Heart left ventricle (tissue), 16 donors: ENCODE data around the gene SCN1B. TPM values are rescaled to one million over a fixed set of nuclear protein-coding genes. Genes with fewer than 3 reads are reported as not detected.
"Not testable (repeated sequence)": the region's sequence is repeated elsewhere in the genome, so short reads cannot be mapped to it uniquely, and the experiment has no call there.

Experiments used
- ATAC-seq, 4 donors: fragments of 200-7000 bp; cut with Tn5 transposase; one replicate each; pipeline ENCODE4 v1.9.1; 2020 to 2022; ENCODE audit warnings: moderate library complexity in 4 of 4, mild to moderate bottlenecking in 3 of 4, moderate number of reproducible peaks in 1 of 4
- DNase-seq, 5 donors: peaks; one replicate each; pipeline ENCODE4 v3.0.0-alpha.2; 2020
- H3K27ac ChIP-seq, 12 donors: fragments of 200-600 bp; sonication (generic) in 4 of 12; one replicate each; pipeline versions ENCODE4 v1.5.0 to v1.8.0; 2016 to 2022; ENCODE audit warnings: mild to moderate bottlenecking in 2 of 12
- H3K27me3 ChIP-seq, 9 donors: fragments of 200-600 bp; sonication (generic) in 2 of 9; one replicate each; pipeline versions ENCODE4 v1.5.1 to v1.8.0; 2016 to 2022; ENCODE audit warnings: mild to moderate bottlenecking in 3 of 9
- H3K36me3 ChIP-seq, 9 donors: fragments of 200-600 bp; sonication (generic) in 2 of 9; one replicate each; pipeline versions ENCODE4 v1.5.0 to v1.8.0; 2018 to 2022; ENCODE audit warnings: mild to moderate bottlenecking in 2 of 9
- H3K4me1 ChIP-seq, 12 donors: fragments of 200-600 bp; sonication (generic) in 4 of 12; one replicate each; pipeline versions ENCODE4 v1.5.0 to v1.8.0; 2016 to 2022; ENCODE audit warnings: mild to moderate bottlenecking in 3 of 12
- H3K4me3 ChIP-seq, 12 donors: fragments of 200-600 bp; sonication (generic) in 4 of 12; one replicate each; pipeline versions ENCODE4 v1.5.0 to v1.8.0; 2017 to 2022; ENCODE audit warnings: mild to moderate bottlenecking in 9 of 12, moderate library complexity in 4 of 12
- H3K9me3 ChIP-seq, 12 donors: fragments of 200-600 bp; sonication (generic) in 4 of 12; one replicate each; pipeline versions ENCODE4 v1.5.0 to v1.8.0; 2016 to 2022; ENCODE audit warnings: mild to moderate bottlenecking in 1 of 12
- POLR2A ChIP-seq, 2 donors: fragments of 450-650 bp; IDR thresholded peaks; one replicate each; pipeline ENCODE4 v1.6.1; 2017; ENCODE audit warnings: antibody characterized with exemption in 2 of 2, mild to moderate bottlenecking in 2 of 2, moderate library complexity in 2 of 2
- WGBS, 4 donors: extraction: QIAGEN DNeasy Blood & Tissue Kit in 2 of 4; methylation state at CpG; one replicate each; pipeline versions ENCODE4 v1.1.5 to v1.1.7; 2013 to 2018; 5-methylcytosine and 5-hydroxymethylcytosine counted together
- intact Hi-C, 10 donors: fragments of 100-400 bp; cut with DNase I; formaldehyde crosslinking; loops; one replicate each; pipeline versions ENCODE4 v1.11.1 to v1.14.2; 2022
- polyA plus RNA-seq, 2 donors: library from polyadenylated mRNA; stranded (reverse); fragments of 200-250 nt; gene quantifications; one replicate each; pipeline ENCODE4 v1.2.3, GENCODE V29; 2013
- total RNA-seq, 9 donors: library from RNA; depleted of rRNA in 2 of 9; stranded (reverse); fragments of >200 nt in 2 of 9; fragmentation: NEBNext Ultra II Directional in 3 of 9; extraction: Animal tissue kit (Norgen Biotek cat#: 25700) in 3 of 9; gene quantifications; one replicate each; pipeline versions ENCODE4 v1.1.0 to v1.2.4, GENCODE V29; 2016 to 2023
- TF ChIP-seq, protein P1 (sequence below), 12 donors: fragments of 200-600 bp; sonication (generic) in 4 of 12; IDR thresholded peaks; one replicate each; pipeline versions ENCODE4 v1.5.0 to v1.8.0; 2018 to 2022; ENCODE audit warnings: antibody characterized with exemption in 12 of 12, mild to moderate bottlenecking in 5 of 12
- donor health status: ischemic (EF 13 %, LVEDD 7.1; RV severe dilation, severe dysfunction).
- donor health status: healthy with polysubstance abuse.
- donor health status: DM: no; HTN: yes; CAD: no.
- donor health status: DM: no; HTN: no; CAD: no.
- donor health status: ischemic (EF 25% LVEDD 6.9; RV normal size, moderate dysfunction).
- donor health status: ischemic (EF 25% LVEDD 5.7; RV mildly dilated, moderate dysfunction).
- donor health status: healthy.
- donor health status: DM: yes; HTN: yes; CAD: no.
- donor health status: ischemic (EF 35%, LVEDD 5.7; RV mildly dilated, moderate dysfunction).
- donor health status: nonischemic (EF 11% LVEDD 7.7; RV severe dilation, severe dysfunction).
- donor health status: DM: yes; HTN: yes; CAD: no.
- donor health status: PGD.
- donor health status: ischemic (EF 29% LVEDD 5.4; RV normal size, mild dysfunction).
- donor health status: nonischemic (EF 23%, LVEDD 6.1; RV moderate dilation, normal function).

Gene SCN1B
- total and polyA plus RNA-seq, 11 donors: 19.7 to 68.3 (median 32.4) TPM

DNA sequence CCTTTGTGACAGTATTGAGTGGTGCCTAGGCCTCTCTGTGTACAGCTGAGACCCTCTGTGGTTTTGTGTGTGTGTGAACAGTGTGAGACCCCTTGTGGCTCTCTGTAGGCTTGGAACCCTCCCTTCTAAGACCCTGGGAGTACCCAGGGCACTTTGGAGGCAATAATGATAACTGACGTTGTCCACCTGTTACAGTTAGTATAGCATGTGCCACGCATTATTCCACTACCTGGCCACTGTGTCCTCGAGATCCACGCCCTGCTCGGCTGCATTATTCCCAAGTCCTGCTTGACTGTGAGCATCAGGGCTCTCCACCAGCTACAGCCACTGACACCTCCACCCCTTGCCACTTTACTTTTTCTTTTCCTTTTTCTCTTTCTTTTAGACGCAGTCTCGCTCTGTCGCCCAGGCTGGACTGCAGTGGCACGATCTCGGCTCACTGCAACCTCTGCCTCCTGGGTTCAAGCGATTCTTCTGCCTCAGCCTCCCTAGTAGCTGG, 28.2 kb upstream of the SCN1B start:
- Histone ChIP-seq H3K4me1 (peaks cover 0 to 82% (median 46%) of the 10 kb centered on the region in 12 donors), H3K9me3 (no peaks in the 10 kb centered on the region), H3K4me3 (peak overlapping the region in 4 of 12 donors; percentile 90 to 99 (median 94)), H3K27ac (peak overlapping the region in 3 of 12 donors; percentile 13 to 97 (median 96)), H3K36me3 (peaks cover 0 to 22% (median 10%) of the 10 kb centered on the region in 9 donors), H3K27me3 (no peaks in the 10 kb centered on the region)
- intact Hi-C loops: no loop called here
- DNase-seq (no peak), ATAC-seq (no peak)
- TF ChIP-seq, protein P1, sequence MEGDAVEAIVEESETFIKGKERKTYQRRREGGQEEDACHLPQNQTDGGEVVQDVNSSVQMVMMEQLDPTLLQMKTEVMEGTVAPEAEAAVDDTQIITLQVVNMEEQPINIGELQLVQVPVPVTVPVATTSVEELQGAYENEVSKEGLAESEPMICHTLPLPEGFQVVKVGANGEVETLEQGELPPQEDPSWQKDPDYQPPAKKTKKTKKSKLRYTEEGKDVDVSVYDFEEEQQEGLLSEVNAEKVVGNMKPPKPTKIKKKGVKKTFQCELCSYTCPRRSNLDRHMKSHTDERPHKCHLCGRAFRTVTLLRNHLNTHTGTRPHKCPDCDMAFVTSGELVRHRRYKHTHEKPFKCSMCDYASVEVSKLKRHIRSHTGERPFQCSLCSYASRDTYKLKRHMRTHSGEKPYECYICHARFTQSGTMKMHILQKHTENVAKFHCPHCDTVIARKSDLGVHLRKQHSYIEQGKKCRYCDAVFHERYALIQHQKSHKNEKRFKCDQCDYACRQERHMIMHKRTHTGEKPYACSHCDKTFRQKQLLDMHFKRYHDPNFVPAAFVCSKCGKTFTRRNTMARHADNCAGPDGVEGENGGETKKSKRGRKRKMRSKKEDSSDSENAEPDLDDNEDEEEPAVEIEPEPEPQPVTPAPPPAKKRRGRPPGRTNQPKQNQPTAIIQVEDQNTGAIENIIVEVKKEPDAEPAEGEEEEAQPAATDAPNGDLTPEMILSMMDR (IDR thresholded peaks at IDR 0.05): no peak
- no peak for TF ChIP-seq POLR2A (IDR thresholded peaks at IDR 0.05)
- 89 to 91% (median 90%) methylated on average over 11 of the region's 11 CpGs for WGBS, 4 donors

DNA sequence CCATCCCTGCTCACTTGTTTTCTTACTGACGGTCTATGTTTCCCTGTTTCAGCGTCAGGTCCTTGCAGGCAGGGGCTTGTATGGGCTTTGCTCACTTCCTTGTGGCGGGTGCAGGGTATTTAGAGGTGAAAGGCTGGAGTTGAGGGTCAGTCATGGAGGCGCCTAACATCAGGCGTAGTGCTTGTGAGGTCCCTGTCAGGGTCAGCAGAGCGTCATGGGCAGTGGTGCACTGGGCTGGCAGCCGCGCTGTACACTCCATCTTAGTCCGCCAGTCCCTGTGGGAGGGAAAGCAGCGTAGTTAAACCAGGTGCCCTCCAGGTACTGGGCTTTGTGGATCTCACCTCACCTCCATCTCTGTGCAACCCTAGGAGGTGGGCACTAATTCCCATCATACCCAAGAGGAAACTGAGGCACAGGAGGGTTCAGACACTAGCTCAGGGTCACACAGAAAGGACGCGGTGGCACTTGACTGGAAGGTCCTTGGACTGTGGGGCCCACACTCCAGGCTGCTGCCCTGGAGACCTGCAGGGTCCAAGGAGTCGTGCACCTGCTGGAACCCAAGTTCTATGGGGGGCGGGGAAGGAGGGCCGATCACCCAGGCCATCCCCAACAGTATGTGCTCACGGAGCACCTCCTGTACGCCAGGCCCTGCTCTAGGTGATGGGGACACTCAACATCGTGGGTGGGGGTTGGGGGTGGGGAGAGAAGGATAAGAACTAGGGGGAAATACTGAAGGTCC, 25.6 kb upstream of the SCN1B start:
- Histone ChIP-seq H3K4me3 (no peak overlapping the region), H3K27ac (peak overlapping the region in 2 of 12 donors; percentile 5 to 28), H3K9me3 (no peaks in the 10 kb centered on the region), H3K27me3 (no peaks in the 10 kb centered on the region), H3K4me1 (peaks cover 0 to 73% (median 46%) of the 10 kb centered on the region in 12 donors), H3K36me3 (peaks cover 0 to 30% (median 18%) of the 10 kb centered on the region in 9 donors)
- DNase-seq (peak in 1 of 5 donors; percentile 22), ATAC-seq (no peak)
- intact Hi-C loops: no loop called here
- WGBS, 4 donors: 87 to 96% (median 92%) methylated on average over 18 of the region's 18 CpGs
- TF ChIP-seq POLR2A (IDR thresholded peaks at IDR 0.05): no peak
- TF ChIP-seq, protein P1 (IDR thresholded peaks at IDR 0.05): no peak

DNA sequence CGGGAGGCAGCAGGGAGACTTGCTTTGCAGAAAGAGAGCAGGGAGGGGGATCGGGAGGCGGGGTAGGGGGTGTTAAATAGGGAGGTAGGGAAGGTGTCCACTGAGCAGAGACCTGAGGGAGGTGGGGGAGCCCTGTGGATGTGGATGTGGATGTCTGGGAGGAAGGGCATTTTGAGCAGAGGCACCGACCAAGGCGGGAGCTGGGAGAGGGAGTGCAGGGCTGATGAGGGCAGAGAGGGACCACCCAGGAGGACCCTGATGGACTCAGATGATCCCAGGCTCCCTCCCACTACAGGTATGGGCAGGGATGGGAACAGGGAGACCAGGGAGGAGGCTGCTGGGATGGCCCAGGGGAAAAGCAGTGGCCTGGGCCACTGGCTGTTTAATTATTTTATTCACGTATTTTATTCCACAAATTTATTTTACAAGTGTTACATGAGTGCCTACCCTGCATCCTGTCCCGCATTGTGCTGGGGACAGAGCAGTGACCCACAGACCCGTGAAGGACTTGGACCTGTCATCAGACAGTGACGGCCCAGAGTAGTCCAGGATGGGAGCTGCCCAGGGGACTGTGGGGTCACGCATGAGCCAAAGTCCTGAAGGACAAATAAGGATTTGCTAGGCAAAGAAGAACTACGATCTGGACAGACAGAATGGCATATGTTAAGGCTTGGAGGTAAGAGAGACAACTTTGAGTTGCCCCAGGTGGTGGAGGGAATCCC, 24.9 kb upstream of the SCN1B start:
- WGBS, 4 donors: 72 to 76% (median 76%) methylated on average over 11 of the region's 11 CpGs
- peak in 1 of 5 donors; percentile 14 for DNase-seq
- H3K36me3 ChIP-seq: peaks cover 0 to 38% (median 25%) of the 10 kb centered on the region in 9 donors
- no peak overlapping the region for H3K4me3 ChIP-seq
- intact Hi-C loops: no loop called here
- TF ChIP-seq, protein P1 (IDR thresholded peaks at IDR 0.05): no peak
- TF ChIP-seq POLR2A (IDR thresholded peaks at IDR 0.05): no peak
- peak overlapping the region in 4 of 12 donors; percentile 22 to 49 (median 32) for H3K27ac ChIP-seq
- ATAC-seq: no peak
- peaks cover 0 to 73% (median 44%) of the 10 kb centered on the region in 12 donors for H3K4me1 ChIP-seq
- no peaks in the 10 kb centered on the region for H3K9me3 ChIP-seq
- H3K27me3 ChIP-seq: no peaks in the 10 kb centered on the region

DNA sequence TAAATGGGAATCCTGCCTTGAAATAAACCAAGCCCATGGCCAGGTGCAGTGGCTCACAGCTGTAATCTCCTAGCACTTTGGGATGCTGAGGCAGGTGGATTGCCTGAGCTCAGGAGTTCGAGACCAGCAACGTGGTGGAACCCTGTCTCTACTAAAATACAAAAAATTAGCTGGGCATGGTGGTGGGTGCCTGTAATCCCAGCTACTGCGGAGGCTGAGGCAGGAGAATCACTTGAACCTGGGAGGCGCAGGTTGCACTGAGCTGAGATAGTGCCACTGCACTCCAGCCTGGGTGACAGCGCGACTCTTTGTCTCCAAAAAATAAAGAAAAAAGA, 24.3 kb upstream of the SCN1B start:
- 94 to 98% (median 95%) methylated on average over 6 of the region's 6 CpGs for WGBS, 4 donors
- ATAC-seq, DNase-seq, intact Hi-C loops, H3K27me3 ChIP-seq, H3K9me3 ChIP-seq, H3K4me3 ChIP-seq: not testable (repeated sequence)
- peaks cover 0 to 43% (median 31%) of the 10 kb centered on the region in 9 donors for H3K36me3 ChIP-seq
- peaks cover 0 to 71% (median 43%) of the 10 kb centered on the region in 12 donors for H3K4me1 ChIP-seq
- H3K27ac ChIP-seq: peak overlapping the region in 6 of 12 donors; percentile 17 to 49 (median 32)
